Neural cell (in vitro differentiated cells): Measurements from ENCODE around the gene ERMAP. TPM values are rescaled to one million over a fixed set of nuclear protein-coding genes. Genes with fewer than 3 reads are reported as not detected.

Source experiments
- H2AFZ ChIP-seq: fragments of 200-600, 300-800 bp; sonication (generic), shearing (Covaris generic); 2 replicates; pipeline ENCODE4 v1.6.0; 2014; ENCODE audit warnings: low read depth, mild to moderate bottlenecking, antibody characterized with exemption, low read length, moderate library complexity
- H3F3A ChIP-seq: fragments of 200-600 bp; shearing (Covaris generic); 2 replicates; pipeline ENCODE4 v1.6.1; 2016; ENCODE audit warnings: mild to moderate bottlenecking, moderate library complexity, mixed read lengths, antibody characterized with exemption, low read length; ENCODE audit not compliant: insufficient read depth, poor library complexity, severe bottlenecking
- H3K27ac ChIP-seq: fragments of 200-600, 300-800 bp; sonication (generic), shearing (Covaris generic); 2 replicates; pipeline ENCODE4 v1.5.1; 2014; ENCODE audit warnings: mild to moderate bottlenecking, low read length, moderate library complexity
- H3K27me3 ChIP-seq: fragments of 300-800, 200-600 bp; sonication (generic), shearing (Covaris generic); 2 replicates; pipeline ENCODE4 v1.6.0; 2014; ENCODE audit warnings: mild to moderate bottlenecking, low read depth, low read length, moderate library complexity; ENCODE audit not compliant: insufficient read depth
- H3K36me3 ChIP-seq: fragments of 300-800, 200-600 bp; sonication (generic), shearing (Covaris generic); 2 replicates; pipeline ENCODE4 v1.5.1; 2014; ENCODE audit warnings: mild to moderate bottlenecking, antibody characterized with exemption, low read length, moderate library complexity; ENCODE audit not compliant: insufficient read depth
- H3K4me2 ChIP-seq: fragments of 300-800, 200-600 bp; sonication (generic), shearing (Covaris generic); 2 replicates; pipeline ENCODE4 v1.6.0; 2014; ENCODE audit warnings: mild to moderate bottlenecking, low read length
- H3K4me3 ChIP-seq: fragments of 300-800, 200-600 bp; sonication (generic), shearing (Covaris generic); 2 replicates; pipeline ENCODE4 v1.5.1; 2014; ENCODE audit warnings: mild to moderate bottlenecking, low read length, moderate library complexity
- H3K79me2 ChIP-seq: fragments of 200-600 bp; shearing (Covaris generic); replicated peaks from 2 replicates; pipeline ENCODE4 v1.6.0; 2014; ENCODE audit warnings: mild to moderate bottlenecking, low read length, moderate library complexity; ENCODE audit not compliant: insufficient read depth
- H3K9ac ChIP-seq: fragments of 300-800, 200-600 bp; sonication (generic), shearing (Covaris generic); 2 replicates; pipeline ENCODE4 v1.6.1; 2016; ENCODE audit warnings: mild to moderate bottlenecking, low read length, mixed read lengths
- H3K9me2 ChIP-seq: fragments of 200-600 bp; shearing (Covaris generic); 2 replicates; pipeline ENCODE4 v1.6.1; 2016; ENCODE audit warnings: mild to moderate bottlenecking, low read length, mixed read lengths; ENCODE audit not compliant: insufficient read depth
- H3K9me3 ChIP-seq: fragments of 200-600, 300-800 bp; sonication (generic), shearing (Covaris generic); 2 replicates; pipeline ENCODE4 v1.6.1; 2016; ENCODE audit warnings: mild to moderate bottlenecking, mixed run types, low read length, moderate library complexity, mixed read lengths
- H4K20me1 ChIP-seq: fragments of 200-600 bp; shearing (Covaris generic); 2 replicates; pipeline ENCODE4 v1.6.1; 2016; ENCODE audit warnings: mild to moderate bottlenecking, mixed run types; ENCODE audit not compliant: insufficient read depth
- CTCF ChIP-seq: fragments of 450-650 bp; IDR thresholded peaks from 2 replicates; pipeline ENCODE4 v1.5.1; 2014; ENCODE audit warnings: antibody characterized with exemption, mild to moderate bottlenecking, moderate library complexity; ENCODE audit not compliant: poor library complexity, severe bottlenecking
- EP300 ChIP-seq: fragments of 450-650 bp; conservative IDR thresholded peaks from 2 replicates; pipeline ENCODE4 v1.6.1; 2014; ENCODE audit warnings: antibody characterized with exemption, mild to moderate bottlenecking, moderate library complexity; ENCODE audit not compliant: poor library complexity, severe bottlenecking
- EZH2 ChIP-seq: fragments of 200-600, 300-800 bp; shearing (Covaris generic), sonication (generic); IDR thresholded peaks from 2 replicates; pipeline ENCODE4 v1.6.1; 2014; ENCODE audit warnings: antibody characterized with exemption, low read length, borderline replicate concordance, mild to moderate bottlenecking; ENCODE audit not compliant: insufficient read depth, poor library complexity, severe bottlenecking
- MXI1 ChIP-seq: fragments of 450-650 bp; conservative IDR thresholded peaks from 2 replicates; pipeline ENCODE4 v1.6.1; 2014; ENCODE audit warnings: antibody characterized with exemption, mild to moderate bottlenecking; ENCODE audit not compliant: poor library complexity, severe bottlenecking
- POLR2AphosphoS5 ChIP-seq: IDR thresholded peaks from 2 replicates; pipeline ENCODE4 v1.6.1; 2012
- RAD21 ChIP-seq: fragments of 450-650 bp; conservative IDR thresholded peaks from 2 replicates; pipeline ENCODE4 v1.6.1; 2014; ENCODE audit warnings: antibody characterized with exemption, mild to moderate bottlenecking, moderate library complexity
- REST ChIP-seq: IDR thresholded peaks from 2 replicates; pipeline ENCODE4 v1.6.1; 2012; ENCODE audit warnings: borderline replicate concordance
- SMC3 ChIP-seq: fragments of 450-650 bp; conservative IDR thresholded peaks from 2 replicates; pipeline ENCODE4 v1.6.1; 2014; ENCODE audit warnings: antibody characterized with exemption, mild to moderate bottlenecking, moderate library complexity; ENCODE audit not compliant: poor library complexity
- TAF1 ChIP-seq: IDR thresholded peaks from 2 replicates; pipeline ENCODE4 v1.6.1; 2012; ENCODE audit warnings: low read depth
- polyA plus RNA-seq: library from polyadenylated mRNA; depleted of rRNA; stranded (reverse); fragments of >200 nt; gene quantifications from 2 replicates; pipeline ENCODE4 v1.2.3, GENCODE V29; 2014

Gene ERMAP
- polyA plus RNA-seq, 1 donor from 2014 or later = 10.6 TPM

GRCh38 chr1:42774928-42775526 is 41.9 kb upstream of the ERMAP start:
- H4K20me1 ChIP-seq = no peaks in the 10 kb centered on the region
- H3K36me3 ChIP-seq = peaks cover 15% of the 10 kb centered on the region
- no peaks in the 10 kb centered on the region for H3K9me2 ChIP-seq
- no peak for TF ChIP-seq TAF1
- TF ChIP-seq EZH2 = no peak
- no peak for TF ChIP-seq REST
- no peak for TF ChIP-seq POLR2AphosphoS5
- no peak for TF ChIP-seq RAD21
- TF ChIP-seq CTCF = no peak
- no peak for TF ChIP-seq MXI1
- no peak for TF ChIP-seq EP300
- TF ChIP-seq SMC3 = no peak
- no peaks in the 10 kb centered on the region for H3K9me3 ChIP-seq
- no peak overlapping the region for H3K4me3 ChIP-seq
- no peaks in the 10 kb centered on the region for H3K27me3 ChIP-seq
- H3F3A ChIP-seq = no peaks in the 10 kb centered on the region
- H3K79me2 ChIP-seq = peaks cover 20% of the 10 kb centered on the region
- no peak overlapping the region for H3K27ac ChIP-seq
- H3K4me2 ChIP-seq = no peak overlapping the region
- H3K9ac ChIP-seq = no peak overlapping the region
- no peak overlapping the region for H2AFZ ChIP-seq

- H4K20me1 ChIP-seq = no peaks in the 10 kb centered on the region
- no peaks in the 10 kb centered on the region for H3K9me2 ChIP-seq
- H3K36me3 ChIP-seq = peaks cover 15% of the 10 kb centered on the region
- no peaks in the 10 kb centered on the region for H3K9me3 ChIP-seq
- H2AFZ ChIP-seq = no peak overlapping the region
- H3K4me2 ChIP-seq = no peak overlapping the region
- no peak overlapping the region for H3K4me3 ChIP-seq
- H3F3A ChIP-seq = no peaks in the 10 kb centered on the region
- no peak overlapping the region for H3K9ac ChIP-seq
- H3K27me3 ChIP-seq = no peaks in the 10 kb centered on the region
- H3K79me2 ChIP-seq = peaks cover 8% of the 10 kb centered on the region
- no peak overlapping the region for H3K27ac ChIP-seq
- no peak for TF ChIP-seq POLR2AphosphoS5
- TF ChIP-seq EZH2 = no peak
- TF ChIP-seq MXI1 = no peak
- TF ChIP-seq TAF1 = no peak
- no peak for TF ChIP-seq REST
- TF ChIP-seq SMC3 = no peak
- TF ChIP-seq CTCF = no peak
- TF ChIP-seq EP300 = no peak
- no peak for TF ChIP-seq RAD21
These were observed 40.4 kb upstream of the ERMAP start for GRCh38 chr1:42776502-42776901.
